Tibial nerve (tissue), 4 donors: ENCODE data around the gene DTNBP1. TPM values are rescaled to one million over a fixed set of nuclear protein-coding genes. Genes with fewer than 3 reads are reported as not detected.

Experiments used
- DNase-seq, 2 donors: peaks; one replicate each; pipeline ENCODE4 v3.0.0-alpha.2; 2019; ENCODE audit warnings: low spot score in 2 of 2
- H3K27ac ChIP-seq, 4 donors: fragments of 200-600 bp; sonication (generic) in 3 of 4; one replicate each; pipeline ENCODE4 v1.5.1; 2017 to 2019; ENCODE audit warnings: mild to moderate bottlenecking in 1 of 4
- H3K27me3 ChIP-seq, 2 donors: fragments of 200-600 bp; sonication (generic) in 1 of 2; one replicate each; pipeline versions ENCODE4 v1.5.1 to v1.6.0; 2017 to 2019
- H3K36me3 ChIP-seq, 3 donors: fragments of 200-600 bp; sonication (generic); one replicate each; pipeline ENCODE4 v1.5.1; 2018 to 2019
- H3K4me1 ChIP-seq, 4 donors: fragments of 200-600 bp; sonication (generic) in 3 of 4; one replicate each; pipeline ENCODE4 v1.5.1; 2017 to 2019
- H3K4me3 ChIP-seq, 4 donors: fragments of 200-600 bp; sonication (generic) in 3 of 4; one replicate each; pipeline ENCODE4 v1.5.1; 2017 to 2019; ENCODE audit warnings: mild to moderate bottlenecking in 1 of 4, moderate library complexity in 1 of 4
- H3K9me3 ChIP-seq, 4 donors: fragments of 200-600 bp; sonication (generic) in 3 of 4; one replicate each; pipeline ENCODE4 v1.5.1; 2017 to 2019
- CTCF ChIP-seq, 5 experiments: fragments of 200-600 bp in 3 of 5; fragments of 450-650 bp in 2 of 5; sonication (generic) in 3 of 5; IDR thresholded peaks; one replicate each; pipeline ENCODE4 v1.5.1; 2016 to 2019; ENCODE audit warnings: antibody characterized with exemption in 5 of 5, mild to moderate bottlenecking in 3 of 5, moderate library complexity in 2 of 5
- EP300 ChIP-seq, 2 donors: sonication (generic); formaldehyde crosslinking; IDR thresholded peaks; one replicate each; pipeline ENCODE4 v1.6.1; 2017; ENCODE audit warnings: antibody characterized with exemption in 2 of 2, mild to moderate bottlenecking in 1 of 2
- POLR2A ChIP-seq, 2 donors: fragments of 450-650 bp; IDR thresholded peaks; one replicate each; pipeline ENCODE4 v1.6.1; 2017; ENCODE audit warnings: antibody characterized with exemption in 2 of 2, mild to moderate bottlenecking in 2 of 2, moderate library complexity in 2 of 2
- WGBS, 2 donors: methylation state at CpG; one replicate each; pipeline ENCODE4 v1.1.5; 2018; 5-methylcytosine and 5-hydroxymethylcytosine counted together
- total RNA-seq, 4 donors: library from RNA; depleted of rRNA; stranded (reverse); fragments of >200 nt; gene quantifications; one replicate each; pipeline ENCODE4 v1.1.0, GENCODE V29; 2016

The DTNBP1 gene
- total RNA-seq, 4 donors from 2014 or later, result 14.7 to 36.6 (median 16.1) TPM

DNA sequence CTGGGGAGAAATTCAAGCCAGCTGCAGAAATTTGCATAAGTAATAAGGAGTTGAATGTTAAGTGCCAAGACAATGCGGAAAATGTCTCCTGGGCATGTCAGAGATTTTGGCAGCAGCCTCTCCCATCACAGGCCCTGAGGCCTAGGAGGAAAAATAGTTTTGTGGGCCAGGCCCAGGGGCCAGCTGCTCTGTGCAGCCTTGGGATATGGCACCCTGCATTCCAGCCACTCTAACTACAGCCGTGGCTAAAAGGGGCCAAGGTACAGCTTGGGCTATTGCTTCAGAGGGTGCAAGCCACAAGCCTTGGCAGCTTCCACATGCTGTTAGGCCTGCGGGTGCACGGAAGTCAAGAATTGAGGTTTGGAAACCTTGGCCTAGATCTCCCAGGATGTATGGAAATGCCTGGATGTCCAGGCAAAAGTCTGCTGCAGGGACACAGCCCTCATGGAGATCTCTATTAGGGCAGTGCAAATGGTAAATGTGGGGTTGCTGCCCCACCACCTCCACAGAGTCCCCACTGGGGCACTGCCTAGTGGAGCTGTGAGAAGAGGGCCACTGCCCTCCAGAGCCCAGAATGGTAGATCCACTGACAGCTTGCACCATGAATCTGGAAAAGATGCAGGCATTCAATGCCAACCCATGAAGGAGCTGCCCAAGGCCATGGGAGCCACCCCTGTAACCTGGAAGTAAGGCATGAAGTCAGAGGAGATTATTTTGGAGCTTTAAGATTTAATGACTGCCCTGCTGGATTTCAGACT is 126.5 kb downstream of the DTNBP1 start:
- no peaks in the 10 kb centered on the region for H3K9me3 ChIP-seq
- WGBS, 2 donors, result 66 to 74% methylated on average over 4 of the region's 4 CpGs
- peaks cover 0 to 19% (median 0%) of the 10 kb centered on the region in 3 donors for H3K36me3 ChIP-seq
- TF ChIP-seq POLR2A (IDR thresholded peaks at IDR 0.05), result no peak
- no peaks in the 10 kb centered on the region for H3K27me3 ChIP-seq
- DNase-seq, result no peak
- H3K4me1 ChIP-seq, result peaks cover 0 to 5% (median 0%) of the 10 kb centered on the region in 4 donors
- H3K4me3 ChIP-seq, result no peak overlapping the region
- no peak overlapping the region for H3K27ac ChIP-seq

DNA sequence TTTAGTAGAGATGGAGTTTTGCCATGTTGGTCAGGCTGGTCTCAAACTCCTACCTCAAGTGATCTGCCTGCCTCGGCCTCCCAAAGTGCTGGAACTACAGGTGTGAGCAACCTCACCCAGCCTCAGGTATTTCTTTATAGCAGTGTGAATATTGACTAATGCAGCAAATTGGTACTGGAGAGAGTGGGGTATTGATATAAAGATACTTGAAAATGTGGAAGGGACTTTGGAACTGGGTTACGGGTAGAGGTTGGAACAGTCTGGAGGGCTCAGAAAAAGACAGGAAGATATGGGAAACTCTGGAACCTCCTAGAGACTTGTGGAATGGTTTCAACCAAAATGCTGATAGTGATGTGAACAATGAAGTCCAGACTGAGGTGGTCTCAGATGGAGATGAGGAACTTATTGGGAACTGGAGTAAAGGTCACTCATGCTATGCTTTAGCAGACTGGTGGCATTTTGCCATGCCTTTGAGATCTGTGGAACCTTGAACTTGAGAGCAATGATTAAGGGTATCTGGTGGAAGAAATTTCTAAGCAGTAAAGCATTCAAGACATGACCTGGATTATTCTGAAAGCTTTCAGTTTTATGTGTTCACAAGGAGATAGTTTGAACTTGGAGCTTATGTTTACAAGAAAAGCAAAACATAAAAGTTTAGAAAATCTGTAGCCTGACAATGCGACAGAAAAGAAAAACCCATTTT is 127.2 kb downstream of the DTNBP1 start:
- TF ChIP-seq EP300 (IDR thresholded peaks at IDR 0.05) (no peak), POLR2A (IDR thresholded peaks at IDR 0.05) (no peak), CTCF (IDR thresholded peaks at IDR 0.05) (no peak)
- Histone ChIP-seq H3K27ac (no peak overlapping the region), H3K9me3 (no peaks in the 10 kb centered on the region), H3K27me3 (no peaks in the 10 kb centered on the region), H3K36me3 (peaks cover 0 to 27% (median 0%) of the 10 kb centered on the region in 3 donors), H3K4me1 (no peaks in the 10 kb centered on the region), H3K4me3 (no peak overlapping the region)
- WGBS, 2 donors, result 89 to 92% methylated on average over 3 of the region's 3 CpGs
- DNase-seq, result no peak

GRCh38 chr6:15534974-15535373 is 127.9 kb downstream of the DTNBP1 start:
- no peaks in the 10 kb centered on the region for H3K27me3 ChIP-seq

GRCh38 chr6:15533379-15534026 is 129.3 kb downstream of the DTNBP1 start:
- Histone ChIP-seq H3K9me3 (peaks cover 0 to 2% (median 0%) of the 10 kb centered on the region in 4 donors), H3K27ac (no peak overlapping the region), H3K4me1 (no peaks in the 10 kb centered on the region), H3K4me3 (no peak overlapping the region), H3K36me3 (peaks cover 0 to 48% (median 0%) of the 10 kb centered on the region in 3 donors), H3K27me3 (no peaks in the 10 kb centered on the region)
- TF ChIP-seq EP300 (IDR thresholded peaks at IDR 0.05) (no peak), POLR2A (IDR thresholded peaks at IDR 0.05) (no peak), CTCF (IDR thresholded peaks at IDR 0.05) (no peak)
- no peak for DNase-seq
- 90 to 97% methylated on average over 12 of the region's 12 CpGs for WGBS, 2 donors

More at GRCh38 chr6:15534974-15535373, 127.9 kb downstream of the DTNBP1 start:
- WGBS, 2 donors, result 75 to 86% methylated on average over 3 of the region's 3 CpGs
- no peak for DNase-seq
- H3K27ac ChIP-seq, result no peak overlapping the region
- H3K36me3 ChIP-seq, result peaks cover 0 to 33% (median 0%) of the 10 kb centered on the region in 3 donors
- H3K4me3 ChIP-seq, result no peak overlapping the region
- TF ChIP-seq EP300 (IDR thresholded peaks at IDR 0.05) (peak; percentile 52 to 71), CTCF (IDR thresholded peaks at IDR 0.05) (no peak)
- H3K4me1 ChIP-seq, result no peaks in the 10 kb centered on the region
- H3K9me3 ChIP-seq, result no peaks in the 10 kb centered on the region

GRCh38 chr6:15531973-15532372 is 130.9 kb downstream of the DTNBP1 start:
- TF ChIP-seq POLR2A (IDR thresholded peaks at IDR 0.05) (no peak), CTCF (IDR thresholded peaks at IDR 0.05) (no peak)
- Histone ChIP-seq H3K36me3 (peaks cover 0 to 58% (median 0%) of the 10 kb centered on the region in 3 donors), H3K4me1 (no peaks in the 10 kb centered on the region), H3K4me3 (no peak overlapping the region), H3K9me3 (peaks cover 0 to 3% (median 0%) of the 10 kb centered on the region in 4 donors), H3K27ac (no peak overlapping the region), H3K27me3 (no peaks in the 10 kb centered on the region)
- 91 to 93% methylated on average over 7 of the region's 7 CpGs for WGBS, 2 donors
- no peak for DNase-seq
